HTERT RPE-1 (cell line): ENCODE results near the gene ZNRF3.

Experiments
- in situ Hi-C: fragments of 300-500 bp; cut with MboI; formaldehyde crosslinking; loops from 4 replicates; pipeline ENCODE4 v1.14.3; 2020; ENCODE audit warnings: low sequenced_read_pairs

The ZNRF3 gene

GRCh38 chr22:29106839-29107238 is 223.5 kb downstream of the ZNRF3 start:
- in situ Hi-C loops: no loop called here
